ENCODE measurements around the gene FBXO3. TPM values are rescaled to one million over a fixed set of nuclear protein-coding genes. Genes with fewer than 3 reads are reported as not detected.

The FBXO3 gene
- total RNA-seq, 2 donors from 2014 or later: 13.4 to 14.0 TPM

DNA sequence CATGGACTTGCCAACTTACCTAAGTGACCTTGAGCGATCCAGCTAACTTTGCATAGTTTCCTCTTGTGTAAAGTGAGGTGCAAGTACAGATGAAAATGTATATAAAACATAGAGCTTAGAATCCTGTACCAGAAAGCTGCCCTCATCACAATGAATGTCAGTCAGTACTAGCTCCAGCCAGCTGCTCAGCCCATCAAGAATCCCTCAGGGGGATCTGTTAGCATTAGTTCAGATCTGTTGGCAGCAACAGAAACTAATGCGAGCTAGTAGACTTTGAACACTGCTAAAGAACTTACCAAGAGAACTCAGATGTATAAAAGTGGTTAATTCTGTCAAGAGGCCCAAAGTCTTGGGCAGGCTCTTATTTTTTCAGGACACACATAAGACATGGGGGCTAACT is 67.4 kb downstream of the FBXO3 start:
- H3K4me1 Mint-ChIP-seq: no peaks in the 10 kb centered on the region
- no peaks in the 10 kb centered on the region for H3K9me3 Mint-ChIP-seq
- no peaks in the 10 kb centered on the region for H3K27me3 Mint-ChIP-seq
- no peak overlapping the region for H3K4me3 Mint-ChIP-seq
- H3K36me3 Mint-ChIP-seq (ENCODE audit: low read depth): peaks cover 42% of the 10 kb centered on the region
- no peak overlapping the region for H3K27ac Mint-ChIP-seq
- no peak for ATAC-seq (replicated peaks)

DNA sequence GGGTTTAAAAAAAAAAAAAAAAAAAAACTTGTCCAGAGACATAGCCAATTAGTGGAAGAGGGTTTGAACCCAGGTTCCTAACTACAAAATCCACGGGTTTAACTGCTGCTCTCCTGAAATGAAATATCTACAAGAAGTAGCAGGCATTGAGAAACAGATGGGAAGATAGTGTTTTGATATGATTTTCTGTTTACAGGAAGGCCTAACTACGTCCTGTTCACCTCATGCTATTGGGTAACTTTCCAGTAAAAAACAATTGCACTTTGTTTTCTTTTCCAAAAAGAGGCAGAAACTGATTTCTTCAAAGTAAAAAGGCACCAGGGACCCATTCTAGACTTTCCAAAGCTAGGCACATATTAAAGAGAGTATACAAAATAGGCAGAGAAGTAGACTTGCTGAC is 67.8 kb downstream of the FBXO3 start:
- Mint-ChIP-seq H3K36me3 (ENCODE audit: low read depth) (peaks cover 39% of the 10 kb centered on the region), H3K4me1 (no peaks in the 10 kb centered on the region), H3K27me3 (no peaks in the 10 kb centered on the region), H3K9me3 (no peaks in the 10 kb centered on the region), H3K4me3 (no peak overlapping the region), H3K27ac (no peak overlapping the region)
- no peak for ATAC-seq (replicated peaks)

DNA sequence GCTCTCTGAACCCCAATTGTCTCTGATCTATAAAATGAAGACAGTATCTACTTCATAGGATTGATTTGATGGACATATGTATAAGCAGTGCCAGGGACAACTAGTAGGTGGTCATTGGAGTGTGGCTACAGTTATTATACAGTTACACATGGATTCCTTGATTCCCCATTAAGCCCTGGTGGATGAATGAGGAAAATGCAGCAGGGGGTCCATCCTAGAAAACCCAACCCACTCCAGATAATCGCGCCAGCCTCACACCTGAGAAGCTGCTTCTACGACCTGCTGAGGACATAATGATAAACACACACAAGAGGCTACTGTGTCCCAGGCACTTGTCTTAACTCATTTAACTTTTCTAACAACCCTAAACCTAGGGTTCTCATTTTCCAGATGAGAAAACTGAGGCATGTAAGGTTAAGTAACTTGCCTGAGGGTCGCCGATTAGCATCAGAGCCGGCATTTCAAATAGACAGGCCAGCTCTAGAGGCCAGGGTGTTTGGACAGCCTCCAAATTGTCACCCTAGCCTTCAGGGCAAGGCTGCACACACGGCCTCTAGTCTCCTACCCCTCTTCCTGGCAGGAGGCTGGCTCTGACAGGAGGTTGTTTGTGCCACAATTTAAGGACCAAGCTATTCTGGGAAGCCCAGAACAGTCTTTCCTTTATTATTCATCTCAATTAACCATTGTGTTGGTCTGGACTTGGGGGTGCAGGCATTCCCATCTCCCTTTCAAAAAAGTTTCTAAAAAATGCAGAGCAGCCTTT is 69.9 kb downstream of the FBXO3 start:
- Mint-ChIP-seq H3K4me3 (no peak overlapping the region), H3K4me1 (peaks cover 4% of the 10 kb centered on the region), H3K9me3 (no peaks in the 10 kb centered on the region), H3K36me3 (ENCODE audit: low read depth) (peaks cover 18% of the 10 kb centered on the region), H3K27me3 (peaks cover 4% of the 10 kb centered on the region), H3K27ac (no peak overlapping the region)
- ATAC-seq (replicated peaks): no peak

DNA sequence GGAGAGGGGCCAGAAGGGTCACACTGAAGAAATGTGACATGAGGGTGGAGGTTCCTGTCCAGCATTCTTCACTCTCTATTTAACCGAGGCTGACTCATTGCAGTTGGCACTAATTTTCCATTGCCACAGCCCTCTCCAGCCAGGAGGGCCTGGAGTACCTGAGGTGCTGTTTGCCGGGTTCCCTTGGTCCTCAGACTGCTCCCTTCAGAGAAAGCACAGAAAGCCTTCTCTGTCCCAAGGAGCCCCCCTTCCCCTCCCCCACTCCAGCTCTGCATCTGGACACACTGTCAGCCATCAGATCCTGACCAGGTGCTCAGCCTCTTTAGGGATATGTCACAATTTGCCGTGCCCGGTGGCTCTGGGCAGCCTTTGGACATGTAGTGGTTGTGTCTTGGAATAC is 70.5 kb downstream of the FBXO3 start:
- no peak for ATAC-seq (replicated peaks)
- Mint-ChIP-seq H3K27ac (no peak overlapping the region), H3K27me3 (peaks cover 4% of the 10 kb centered on the region), H3K4me3 (no peak overlapping the region), H3K9me3 (no peaks in the 10 kb centered on the region), H3K4me1 (peaks cover 4% of the 10 kb centered on the region), H3K36me3 (ENCODE audit: low read depth) (peaks cover 11% of the 10 kb centered on the region)

DNA sequence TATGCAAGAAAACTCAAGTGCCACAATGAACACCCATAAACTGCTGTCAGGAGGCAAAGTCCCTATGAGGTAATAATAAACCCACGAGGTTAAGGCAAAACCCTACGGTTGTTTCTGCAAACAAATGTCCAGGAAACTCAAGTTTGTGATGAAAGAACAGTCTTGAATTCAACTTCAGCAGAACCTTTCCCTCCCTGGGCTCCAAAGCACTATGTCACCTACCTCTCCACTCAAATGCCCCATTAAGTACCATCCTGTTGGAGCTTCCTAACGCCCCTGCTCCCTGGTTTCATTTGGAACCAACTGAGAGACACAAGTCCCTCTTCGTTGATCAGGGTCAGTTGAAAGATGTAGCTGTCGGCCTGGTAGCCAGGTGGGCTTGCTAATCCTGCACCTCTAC is 71.1 kb downstream of the FBXO3 start:
- Mint-ChIP-seq H3K27me3 (peaks cover 4% of the 10 kb centered on the region), H3K4me1 (peaks cover 4% of the 10 kb centered on the region), H3K9me3 (no peaks in the 10 kb centered on the region), H3K36me3 (ENCODE audit: low read depth) (peaks cover 6% of the 10 kb centered on the region), H3K4me3 (no peak overlapping the region), H3K27ac (no peak overlapping the region)
- ATAC-seq (replicated peaks): no peak

DNA sequence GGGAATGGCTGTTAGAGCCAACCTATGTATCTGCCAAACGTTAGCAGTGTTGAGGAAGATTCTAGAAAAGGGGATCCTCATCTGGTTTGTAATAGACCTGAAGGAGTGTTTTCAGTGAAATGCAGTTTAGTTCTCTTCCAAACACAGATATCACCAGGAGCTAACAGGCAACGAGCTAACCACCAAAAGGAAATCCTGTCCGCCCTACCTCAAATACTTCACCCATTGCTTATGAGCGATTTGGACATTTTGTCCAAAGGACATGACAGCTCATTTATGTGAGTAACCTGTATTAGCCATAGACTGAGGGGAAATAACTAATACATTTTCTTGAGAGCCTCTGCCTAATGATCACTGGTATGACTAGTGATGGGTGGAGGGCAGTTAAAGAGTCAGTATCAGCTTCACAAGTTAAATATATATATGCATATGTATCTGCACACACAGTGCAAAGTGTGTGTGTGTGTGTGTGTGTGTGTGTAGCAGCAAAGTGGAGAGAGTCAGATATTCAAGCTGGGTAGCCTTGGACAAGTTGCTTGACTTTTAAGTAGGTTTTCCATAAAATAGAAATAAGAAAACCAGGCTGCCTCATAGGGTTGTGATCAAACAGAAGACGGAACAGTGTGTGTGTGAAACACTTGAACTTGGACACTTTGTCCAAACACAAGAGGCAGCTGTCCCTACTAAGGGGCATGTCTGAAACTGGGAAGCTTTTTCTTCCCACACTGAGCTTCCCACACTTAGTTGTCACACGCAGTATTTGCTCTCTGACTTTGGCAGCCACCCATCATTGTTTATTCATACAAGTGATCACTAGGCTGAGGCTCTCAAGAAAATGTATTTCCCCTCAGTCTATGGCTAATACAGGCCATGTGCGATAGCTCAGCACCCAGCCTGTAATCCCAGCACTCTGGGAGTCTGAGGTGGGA is 72.8 kb downstream of the FBXO3 start:
- Mint-ChIP-seq H3K4me3 (peak overlapping the region; percentile 85), H3K27ac (peak overlapping the region; percentile 51), H3K9me3 (no peaks in the 10 kb centered on the region), H3K36me3 (ENCODE audit: low read depth) (peaks cover 4% of the 10 kb centered on the region), H3K4me1 (peaks cover 4% of the 10 kb centered on the region), H3K27me3 (peaks cover 16% of the 10 kb centered on the region)
- ATAC-seq (replicated peaks): no peak

DNA sequence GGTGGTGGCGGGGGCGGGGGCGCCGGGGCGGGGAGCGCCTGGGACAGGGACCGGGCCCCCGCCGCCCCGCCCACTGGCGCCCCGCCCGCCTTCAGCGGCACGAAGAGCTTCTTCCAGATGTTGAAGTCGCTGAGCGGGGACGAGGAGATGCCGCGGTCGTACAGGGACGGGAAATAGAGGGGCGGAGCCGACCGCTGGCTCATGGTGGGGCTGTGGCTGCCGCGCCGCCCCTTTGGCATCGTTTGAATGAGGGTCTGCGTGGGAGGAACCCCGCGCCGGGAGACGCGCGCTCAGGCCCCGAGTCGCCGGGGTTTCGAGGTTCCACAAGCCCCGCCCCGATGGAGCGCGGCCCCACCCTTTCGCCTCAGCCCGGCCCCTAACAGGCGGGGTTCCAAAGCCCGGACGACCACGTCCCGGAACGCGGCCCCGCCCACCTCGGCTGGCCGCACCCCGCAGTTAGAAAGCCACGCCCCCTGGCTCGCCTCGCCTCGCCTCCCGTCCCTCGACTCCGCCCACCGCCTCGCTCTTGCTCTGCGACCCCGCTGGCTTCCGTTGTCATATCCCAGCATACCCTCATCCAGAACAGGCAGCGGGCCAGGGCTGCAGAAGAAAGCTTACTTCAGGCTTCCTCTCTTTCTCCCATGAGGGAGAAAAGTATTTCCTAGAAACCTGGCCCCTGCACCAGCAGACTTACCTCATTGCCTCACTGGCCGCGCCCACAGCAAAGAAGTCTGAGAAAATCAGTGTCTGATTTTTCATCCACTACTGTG is 73.6 kb downstream of the FBXO3 start, which contains the start of gene C11orf91:
TSS of gene C11orf91 (minus strand) at position 325 of the 770 bp plus-strand sequence. CDS start at position 239, 86 bp downstream.
- Mint-ChIP-seq H3K27me3 (peaks cover 22% of the 10 kb centered on the region), H3K4me3 (peak within 1 kb of the TSS; percentile 85), H3K27ac (peak within 1 kb of the TSS; percentile 51), H3K9me3 (no peaks in the 10 kb centered on the region), H3K36me3 (ENCODE audit: low read depth) (no peaks in the 10 kb centered on the region), H3K4me1 (peaks cover 4% of the 10 kb centered on the region)
- peak; percentile 94 for ATAC-seq (replicated peaks)

DNA sequence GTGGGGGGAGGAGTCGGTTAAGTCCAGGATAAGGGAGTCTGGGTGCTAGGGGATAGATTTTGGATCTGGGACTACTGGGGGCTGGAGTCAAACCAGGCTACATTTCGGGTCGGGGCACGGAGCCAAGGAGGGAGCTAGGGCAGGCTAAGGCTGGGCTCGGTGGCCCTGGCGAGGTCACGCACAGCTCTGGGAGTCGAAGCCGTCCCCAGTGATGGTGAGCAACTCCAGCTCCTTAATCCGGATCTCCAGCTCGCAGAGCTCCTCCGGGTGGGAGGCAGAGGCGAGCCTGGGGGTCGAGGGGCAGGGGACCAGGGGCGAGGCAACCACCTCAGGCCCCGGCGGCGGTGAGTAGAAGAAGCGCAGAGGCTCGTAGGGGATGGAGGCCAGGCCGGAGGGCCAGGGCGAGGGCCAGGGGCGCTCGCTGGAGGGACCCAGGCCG is 74.2 kb downstream of the FBXO3 start:
- H3K9me3 Mint-ChIP-seq: no peaks in the 10 kb centered on the region
- no peak for ATAC-seq (replicated peaks)
- peak overlapping the region; percentile 40 for H3K27ac Mint-ChIP-seq
- H3K4me1 Mint-ChIP-seq: peaks cover 4% of the 10 kb centered on the region
- peak overlapping the region; percentile 85 for H3K4me3 Mint-ChIP-seq
- peaks cover 22% of the 10 kb centered on the region for H3K27me3 Mint-ChIP-seq
- H3K36me3 Mint-ChIP-seq (ENCODE audit: low read depth): no peaks in the 10 kb centered on the region

DNA sequence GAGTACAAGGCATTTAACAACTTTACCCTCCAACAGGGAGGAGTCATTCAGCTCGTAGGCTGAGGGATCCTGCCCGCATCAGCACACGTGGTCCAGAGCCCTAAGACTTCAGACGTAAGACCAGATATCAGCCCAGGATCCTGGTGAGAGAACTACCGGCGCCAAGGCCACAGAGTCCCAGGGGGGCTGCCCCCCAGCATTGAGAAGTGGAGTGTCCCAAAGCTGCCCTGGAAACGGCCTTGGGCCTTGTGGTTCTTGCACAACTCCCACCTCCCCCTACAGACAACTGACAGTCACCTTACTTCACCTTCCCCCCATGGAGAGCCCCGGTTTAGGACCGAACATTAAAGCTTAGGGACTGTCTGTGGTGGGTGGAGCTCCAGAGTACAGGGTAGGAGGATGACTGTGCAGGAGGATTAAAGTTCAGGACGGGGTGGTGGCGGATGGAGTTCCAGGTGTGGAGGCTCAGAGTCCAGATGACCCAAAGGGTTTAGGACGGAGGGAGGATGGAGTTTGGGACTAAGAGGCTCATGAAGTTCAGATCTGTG is 74.7 kb downstream of the FBXO3 start:
- H3K36me3 Mint-ChIP-seq (ENCODE audit: low read depth): no peaks in the 10 kb centered on the region
- H3K4me3 Mint-ChIP-seq: peak overlapping the region; percentile 85
- no peaks in the 10 kb centered on the region for H3K9me3 Mint-ChIP-seq
- H3K27ac Mint-ChIP-seq: peak overlapping the region; percentile 40
- H3K4me1 Mint-ChIP-seq: peaks cover 4% of the 10 kb centered on the region
- ATAC-seq (replicated peaks): no peak
- peaks cover 22% of the 10 kb centered on the region for H3K27me3 Mint-ChIP-seq

DNA sequence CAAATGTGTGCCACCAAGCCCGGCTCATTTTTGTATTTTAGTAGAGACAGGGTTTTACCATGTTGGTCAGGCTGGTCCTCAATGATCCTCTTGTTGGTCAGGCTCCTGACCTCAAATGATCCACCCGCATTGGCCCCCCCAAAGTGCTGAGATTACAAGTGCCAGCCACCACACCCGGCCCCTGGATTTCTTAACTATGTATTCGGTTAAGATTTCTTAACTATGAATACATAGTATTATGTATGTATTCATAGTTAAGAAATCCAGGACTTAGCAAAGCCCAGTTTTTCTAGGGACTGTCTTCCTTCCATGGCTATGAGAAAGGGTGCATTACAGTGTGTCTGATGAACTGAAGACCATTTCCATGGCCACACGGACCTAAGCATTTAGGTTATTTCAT is 75.4 kb downstream of the FBXO3 start:
- Mint-ChIP-seq H3K27ac (no peak overlapping the region), H3K36me3 (ENCODE audit: low read depth) (no peaks in the 10 kb centered on the region), H3K4me1 (peaks cover 4% of the 10 kb centered on the region), H3K9me3 (no peaks in the 10 kb centered on the region), H3K27me3 (peaks cover 22% of the 10 kb centered on the region), H3K4me3 (no peak overlapping the region)
- ATAC-seq (replicated peaks): no peak

DNA sequence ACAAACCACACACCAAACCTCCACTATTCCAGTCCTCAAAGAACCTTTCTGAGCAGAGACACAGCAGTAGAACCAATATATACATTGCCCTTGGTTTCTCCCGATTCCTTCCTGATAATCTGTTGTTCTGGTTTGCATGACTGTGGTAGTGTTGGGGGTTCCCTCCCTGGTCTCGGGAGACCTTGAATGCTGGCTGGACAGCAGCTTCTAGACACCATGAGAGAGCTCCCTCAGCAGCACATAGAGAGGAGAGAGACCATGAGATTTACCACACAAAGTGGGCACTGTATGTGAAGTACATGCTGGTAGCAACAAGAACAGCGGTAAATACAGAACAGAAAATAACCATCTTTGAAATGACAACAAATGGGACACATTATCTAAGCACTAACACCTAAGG is 76.3 kb downstream of the FBXO3 start:
- no peak overlapping the region for H3K27ac Mint-ChIP-seq
- H3K4me3 Mint-ChIP-seq: no peak overlapping the region

DNA sequence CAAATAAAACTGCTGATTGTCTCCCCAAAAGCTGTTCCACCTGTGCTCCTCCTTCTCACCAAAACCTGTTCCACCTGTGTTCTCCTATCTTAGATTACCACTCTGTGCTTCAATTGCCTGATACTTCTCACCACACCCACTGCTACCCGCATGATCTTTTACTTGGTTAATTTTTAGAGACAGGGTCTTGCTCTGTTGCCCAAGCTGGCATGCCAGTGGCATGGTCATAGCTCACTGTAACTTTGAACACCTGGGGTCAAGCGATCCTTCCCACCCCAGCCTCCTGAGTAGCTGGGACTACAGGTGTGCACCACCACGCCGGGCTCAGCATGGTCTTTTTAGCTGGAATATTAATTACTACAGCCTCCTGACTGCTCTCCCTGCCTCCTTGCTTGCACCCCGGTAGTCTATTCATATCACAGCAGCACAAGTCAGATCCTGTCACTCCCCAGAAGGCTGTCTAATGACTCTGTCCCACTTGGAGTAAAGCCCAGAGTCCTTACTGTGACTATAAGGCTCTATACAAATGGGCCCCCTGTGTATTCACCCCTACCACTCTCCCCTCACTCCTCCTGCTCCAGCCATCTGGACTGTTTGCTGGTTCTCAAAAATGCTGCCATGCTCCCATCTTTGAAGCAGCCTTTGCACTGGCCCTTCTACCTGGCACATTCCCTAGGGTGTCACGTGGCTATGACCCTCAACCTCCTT is 77.2 kb downstream of the FBXO3 start:
- H3K27me3 Mint-ChIP-seq: peaks cover 22% of the 10 kb centered on the region
- no peaks in the 10 kb centered on the region for H3K9me3 Mint-ChIP-seq
- no peak overlapping the region for H3K4me3 Mint-ChIP-seq
- peaks cover 4% of the 10 kb centered on the region for H3K4me1 Mint-ChIP-seq
- H3K27ac Mint-ChIP-seq: no peak overlapping the region
- ATAC-seq (replicated peaks): no peak
- H3K36me3 Mint-ChIP-seq (ENCODE audit: low read depth): no peaks in the 10 kb centered on the region

More for the DNA sequence above, 76.3 kb downstream of the FBXO3 start:
- Mint-ChIP-seq H3K4me1 (peaks cover 4% of the 10 kb centered on the region), H3K27me3 (peaks cover 22% of the 10 kb centered on the region), H3K36me3 (ENCODE audit: low read depth) (no peaks in the 10 kb centered on the region), H3K9me3 (no peaks in the 10 kb centered on the region)
- no peak for ATAC-seq (replicated peaks)

DNA sequence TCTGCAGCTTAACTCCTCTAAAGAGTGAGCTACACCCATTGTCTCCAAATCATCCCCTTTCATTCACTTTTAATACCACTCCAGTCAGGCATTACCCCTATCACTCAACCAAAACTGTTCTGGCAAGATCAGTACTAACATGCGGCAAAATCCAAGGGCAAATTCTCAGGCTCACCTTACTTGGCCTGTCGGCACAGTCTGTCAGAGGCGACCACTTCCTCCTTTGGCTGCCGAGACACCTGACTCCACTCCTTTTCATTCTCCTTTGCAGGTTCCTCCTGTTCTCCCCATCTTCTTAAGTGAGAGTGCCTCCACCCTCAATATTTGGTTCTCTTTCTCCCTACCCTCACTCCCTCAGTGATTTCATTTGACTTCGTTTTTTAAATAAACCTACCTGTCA is 77.9 kb downstream of the FBXO3 start:
- ATAC-seq (replicated peaks): no peak
- no peaks in the 10 kb centered on the region for H3K9me3 Mint-ChIP-seq
- H3K4me1 Mint-ChIP-seq: peaks cover 4% of the 10 kb centered on the region
- H3K4me3 Mint-ChIP-seq: no peak overlapping the region
- no peak overlapping the region for H3K27ac Mint-ChIP-seq
- peaks cover 22% of the 10 kb centered on the region for H3K27me3 Mint-ChIP-seq
- H3K36me3 Mint-ChIP-seq (ENCODE audit: low read depth): no peaks in the 10 kb centered on the region
